Measurements from ENCODE around the gene CCDC97. TPM values are rescaled to one million over a fixed set of nuclear protein-coding genes. Genes with fewer than 3 reads are reported as not detected.

CCDC97 gene
- polyA plus RNA-seq, 1 of the 3 experiments (the other 2 are of a cell fraction) = 9.6 TPM

DNA sequence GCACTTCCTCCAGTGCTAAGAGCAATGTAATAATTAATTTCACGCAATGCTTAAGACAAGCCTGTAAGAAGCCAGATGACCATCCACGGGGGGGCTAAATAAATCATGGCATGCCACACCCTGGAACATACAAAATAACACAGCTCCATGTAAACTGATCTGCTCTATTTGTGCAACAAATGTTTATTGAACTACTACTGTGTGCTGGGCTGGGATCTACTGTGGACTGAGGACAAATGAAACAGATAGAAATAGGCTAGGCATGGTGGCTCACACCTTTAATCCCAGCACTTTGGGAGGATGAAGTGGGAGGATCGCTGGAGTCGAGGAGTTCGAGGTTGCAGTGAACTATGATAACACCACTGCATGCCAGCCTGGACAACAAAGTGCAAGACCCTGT is 22.5 kb downstream of the CCDC97 start:
- TF ChIP-seq NRF1 (IDR thresholded peaks at IDR 0.05; ENCODE audit: low read depth, low read length) = no peak
- TF ChIP-seq ELF1 (IDR thresholded peaks at IDR 0.05) = no peak
- TF ChIP-seq POLR2AphosphoS5 (IDR thresholded peaks at IDR 0.05; ENCODE audit: low read depth, low read length) = no peak
- no peak for DNase-seq
- ChIA-PET POLR2A (no interaction called here), CTCF (interaction anchor here (2.3 kb wide), 1 partner anchor 24 kb away, joined by 8 read pairs; no protein-coding TSS in a partner anchor)
- H3K27me3 ChIP-seq (ENCODE audit: insufficient read depth) = no peaks in the 10 kb centered on the region
- peaks cover 78% of the 10 kb centered on the region for H3K79me2 ChIP-seq (ENCODE audit: insufficient read depth)
- peaks cover 6 to 66% of the 10 kb centered on the region in 2 experiments for H3K36me3 ChIP-seq (replicated peaks in 1 of 2; ENCODE audit: control insufficient read depth in 1 of 2, insufficient read depth in 2 of 2, low read length in 1 of 2)
- no peaks in the 10 kb centered on the region for H3K9me3 ChIP-seq
- no peak overlapping the region for H3K4me3 ChIP-seq (ENCODE audit: low read depth in 2 of 2, low read length in 1 of 2)
- no peak overlapping the region for H3K27ac ChIP-seq (ENCODE audit: low read depth in 2 of 2, low read length in 1 of 2)
- peaks cover 42% of the 10 kb centered on the region for H4K20me1 ChIP-seq (ENCODE audit: insufficient read depth)
- H3F3A ChIP-seq (replicated peaks; ENCODE audit: insufficient read depth) = peaks cover 53% of the 10 kb centered on the region
- H3K9me2 ChIP-seq = no peaks in the 10 kb centered on the region
- no peak overlapping the region for H3K9ac ChIP-seq
- peaks cover 0 to 5% of the 10 kb centered on the region in 2 experiments; a peak in 2 of 4 replicates for H3K4me1 ChIP-seq (ENCODE audit: control insufficient read depth in 1 of 2, insufficient read depth in 2 of 2, low read depth in 1 of 2, low read length in 1 of 2)
- H2AFZ ChIP-seq (ENCODE audit: low read depth) = no peak overlapping the region
- H3K4me2 ChIP-seq = no peak overlapping the region
- WGBS (ENCODE audit: low lambda C conversion rate) = 81% methylated on average over 5 of the region's 5 CpGs

- H3K27ac ChIP-seq (ENCODE audit: low read depth in 2 of 2, low read length in 1 of 2) = no peak overlapping the region
- H3K79me2 ChIP-seq (ENCODE audit: insufficient read depth) = peaks cover 93% of the 10 kb centered on the region
- TF ChIP-seq RXRA (IDR thresholded peaks at IDR 0.05; ENCODE audit: borderline replicate concordance, low read depth) (no peak), TCF12 (IDR thresholded peaks at IDR 0.05) (no peak), TEAD4 (IDR thresholded peaks at IDR 0.05; ENCODE audit: borderline replicate concordance, insufficient read depth) (no peak), MXI1 (IDR thresholded peaks at IDR 0.05; ENCODE audit: low read depth, low read length) (no peak), FOXM1 (IDR thresholded peaks at IDR 0.05; ENCODE audit: low read depth) (no peak), RCOR1 (IDR thresholded peaks at IDR 0.05; ENCODE audit: low read length) (no peak), RFX5 (IDR thresholded peaks at IDR 0.05; ENCODE audit: low read length) (no peak), NRF1 (IDR thresholded peaks at IDR 0.05; ENCODE audit: low read depth, low read length) (no peak), YY1 (IDR thresholded peaks at IDR 0.05; ENCODE audit: low read depth) (no peak), JUND (IDR thresholded peaks at IDR 0.05) (no peak), POLR2AphosphoS5 (IDR thresholded peaks at IDR 0.05; ENCODE audit: low read depth, low read length) (no peak), ELF1 (IDR thresholded peaks at IDR 0.05) (no peak), SIN3A (IDR thresholded peaks at IDR 0.05; ENCODE audit: borderline replicate concordance, low read depth, low read length) (no peak)
- TF ChIP-seq, protein P1, sequence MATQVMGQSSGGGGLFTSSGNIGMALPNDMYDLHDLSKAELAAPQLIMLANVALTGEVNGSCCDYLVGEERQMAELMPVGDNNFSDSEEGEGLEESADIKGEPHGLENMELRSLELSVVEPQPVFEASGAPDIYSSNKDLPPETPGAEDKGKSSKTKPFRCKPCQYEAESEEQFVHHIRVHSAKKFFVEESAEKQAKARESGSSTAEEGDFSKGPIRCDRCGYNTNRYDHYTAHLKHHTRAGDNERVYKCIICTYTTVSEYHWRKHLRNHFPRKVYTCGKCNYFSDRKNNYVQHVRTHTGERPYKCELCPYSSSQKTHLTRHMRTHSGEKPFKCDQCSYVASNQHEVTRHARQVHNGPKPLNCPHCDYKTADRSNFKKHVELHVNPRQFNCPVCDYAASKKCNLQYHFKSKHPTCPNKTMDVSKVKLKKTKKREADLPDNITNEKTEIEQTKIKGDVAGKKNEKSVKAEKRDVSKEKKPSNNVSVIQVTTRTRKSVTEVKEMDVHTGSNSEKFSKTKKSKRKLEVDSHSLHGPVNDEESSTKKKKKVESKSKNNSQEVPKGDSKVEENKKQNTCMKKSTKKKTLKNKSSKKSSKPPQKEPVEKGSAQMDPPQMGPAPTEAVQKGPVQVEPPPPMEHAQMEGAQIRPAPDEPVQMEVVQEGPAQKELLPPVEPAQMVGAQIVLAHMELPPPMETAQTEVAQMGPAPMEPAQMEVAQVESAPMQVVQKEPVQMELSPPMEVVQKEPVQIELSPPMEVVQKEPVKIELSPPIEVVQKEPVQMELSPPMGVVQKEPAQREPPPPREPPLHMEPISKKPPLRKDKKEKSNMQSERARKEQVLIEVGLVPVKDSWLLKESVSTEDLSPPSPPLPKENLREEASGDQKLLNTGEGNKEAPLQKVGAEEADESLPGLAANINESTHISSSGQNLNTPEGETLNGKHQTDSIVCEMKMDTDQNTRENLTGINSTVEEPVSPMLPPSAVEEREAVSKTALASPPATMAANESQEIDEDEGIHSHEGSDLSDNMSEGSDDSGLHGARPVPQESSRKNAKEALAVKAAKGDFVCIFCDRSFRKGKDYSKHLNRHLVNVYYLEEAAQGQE (IDR thresholded peaks at IDR 0.05; ENCODE audit: low read depth, low read length) = no peak
- TF ChIP-seq, protein P2, sequence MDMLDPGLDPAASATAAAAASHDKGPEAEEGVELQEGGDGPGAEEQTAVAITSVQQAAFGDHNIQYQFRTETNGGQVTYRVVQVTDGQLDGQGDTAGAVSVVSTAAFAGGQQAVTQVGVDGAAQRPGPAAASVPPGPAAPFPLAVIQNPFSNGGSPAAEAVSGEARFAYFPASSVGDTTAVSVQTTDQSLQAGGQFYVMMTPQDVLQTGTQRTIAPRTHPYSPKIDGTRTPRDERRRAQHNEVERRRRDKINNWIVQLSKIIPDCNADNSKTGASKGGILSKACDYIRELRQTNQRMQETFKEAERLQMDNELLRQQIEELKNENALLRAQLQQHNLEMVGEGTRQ (IDR thresholded peaks at IDR 0.05; ENCODE audit: borderline replicate concordance, low read depth, low read length) = no peak
- no peaks in the 10 kb centered on the region; a peak in 1 of 4 replicates for H3K4me1 ChIP-seq (ENCODE audit: control insufficient read depth in 1 of 2, insufficient read depth in 2 of 2, low read depth in 1 of 2, low read length in 1 of 2)
- peaks cover 37% of the 10 kb centered on the region for H3F3A ChIP-seq (replicated peaks; ENCODE audit: insufficient read depth)
- H3K4me2 ChIP-seq = no peak overlapping the region
- CTCF ChIA-PET = interaction anchor here (0.7 kb wide), 1 partner anchor 965 kb away, joined by 3 read pairs; no protein-coding TSS in a partner anchor
- peaks cover 65% of the 10 kb centered on the region for H4K20me1 ChIP-seq (ENCODE audit: insufficient read depth)
- 88% methylated on average over 5 of the region's 5 CpGs for WGBS (ENCODE audit: low lambda C conversion rate)
- DNase-seq = no peak
- no peak overlapping the region for H3K9ac ChIP-seq
- peaks cover 6 to 77% of the 10 kb centered on the region in 2 experiments for H3K36me3 ChIP-seq (replicated peaks in 1 of 2; ENCODE audit: control insufficient read depth in 1 of 2, insufficient read depth in 2 of 2, low read length in 1 of 2)
- H2AFZ ChIP-seq (ENCODE audit: low read depth) = no peak overlapping the region
- H3K9me2 ChIP-seq = no peaks in the 10 kb centered on the region
- POLR2A ChIA-PET = no interaction called here
- H3K9me3 ChIP-seq = no peaks in the 10 kb centered on the region
- no peak overlapping the region for H3K4me3 ChIP-seq (ENCODE audit: low read depth in 2 of 2, low read length in 1 of 2)
- no peaks in the 10 kb centered on the region for H3K27me3 ChIP-seq (ENCODE audit: insufficient read depth)
Observed at GRCh38 chr19:41334793-41335192, 24.8 kb downstream of the CCDC97 start.

Measured in SK-N-SH (cell line).